SIG-M5 (cell line): Measurements from ENCODE around the gene SEMA3F.

ENCODE experiments used
- DNase-seq: peaks from one replicate; lab custom pipeline; 2025; lab: John Stamatoyannopoulos, UW

Gene SEMA3F

GRCh38 chr3:50155891-50156290 is 767 bp downstream of the SEMA3F start:
- no peak for DNase-seq

GRCh38 chr3:50156549-50157493 is 1.7 kb downstream of the SEMA3F start:
- no peak for DNase-seq

GRCh38 chr3:50157827-50158529 is 2.9 kb downstream of the SEMA3F start:
- DNase-seq = no peak

- DNase-seq = no peak
Measured at GRCh38 chr3:50158530-50159146, 3.5 kb downstream of the SEMA3F start.

GRCh38 chr3:50160561-50160983 is 5.4 kb downstream of the SEMA3F start:
- DNase-seq = no peak

- no peak for DNase-seq
Measured at GRCh38 chr3:50161320-50161719, 6.2 kb downstream of the SEMA3F start.

GRCh38 chr3:50162034-50162883 is 7.1 kb downstream of the SEMA3F start:
- no peak for DNase-seq

- DNase-seq = no peak
Measured at GRCh38 chr3:50163572-50164455, 8.7 kb downstream of the SEMA3F start.

GRCh38 chr3:50164481-50164880 is 9.4 kb downstream of the SEMA3F start:
- DNase-seq = no peak

- DNase-seq = no peak
Measured at GRCh38 chr3:50164984-50165909, 10.1 kb downstream of the SEMA3F start.

GRCh38 chr3:50165910-50166538 is 10.9 kb downstream of the SEMA3F start:
- no peak for DNase-seq

- no peak for DNase-seq
Measured at GRCh38 chr3:50166620-50167019, 11.5 kb downstream of the SEMA3F start.

- no peak for DNase-seq
Measured at GRCh38 chr3:50167069-50167840, 12.1 kb downstream of the SEMA3F start.

GRCh38 chr3:50167841-50168209 is 12.7 kb downstream of the SEMA3F start:
- no peak for DNase-seq

GRCh38 chr3:50168388-50168787 is 13.3 kb downstream of the SEMA3F start:
- DNase-seq = no peak

GRCh38 chr3:50168791-50169190 is 13.7 kb downstream of the SEMA3F start:
- DNase-seq = no peak

- no peak for DNase-seq
Measured at GRCh38 chr3:50169232-50169832, 14.2 kb downstream of the SEMA3F start.

GRCh38 chr3:50169858-50170257 is 14.7 kb downstream of the SEMA3F start:
- DNase-seq = no peak
